SK-N-MC (cell line): Measurements from ENCODE around the gene RNF13.
"Not testable (repeated sequence)": the region's sequence is repeated elsewhere in the genome, so short reads cannot be mapped to it uniquely, and the experiment has no call there.

ENCODE experiments used
- EZH2 ChIP-seq: fragments of 200-600 bp; sonication (generic); IDR thresholded peaks from one replicate; pipeline ENCODE4 v1.6.1; 2017; ENCODE audit warnings: antibody characterized with exemption
- POLR2AphosphoS5 ChIP-seq: IDR thresholded peaks from 2 replicates; pipeline ENCODE4 v1.6.1; 2012; ENCODE audit warnings: mild to moderate bottlenecking, low read depth, low read length, borderline replicate concordance

DNA sequence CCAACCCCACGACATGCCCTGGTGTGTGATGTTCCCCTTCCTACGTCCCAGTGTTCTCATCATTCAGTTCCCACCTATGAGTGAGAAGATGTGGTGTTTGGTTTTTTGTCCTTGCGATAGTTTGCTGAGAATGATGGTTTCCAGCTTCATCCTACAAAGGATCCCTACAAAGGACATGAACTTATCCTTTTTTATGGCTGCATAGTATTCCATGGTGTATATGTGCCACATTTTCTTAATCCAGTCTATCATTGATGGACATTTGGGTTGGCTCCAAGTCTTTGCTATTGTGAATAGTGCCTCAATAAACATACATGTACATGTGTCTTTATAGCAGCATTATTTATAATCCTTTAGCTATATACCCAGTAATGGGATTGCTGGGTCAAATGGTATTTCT is 131.0 kb downstream of the RNF13 start:
- not testable (repeated sequence) for TF ChIP-seq POLR2AphosphoS5, EZH2
